ENCODE results near the gene CDK5RAP3.

- no peak for TF ChIP-seq CTCF (IDR thresholded peaks at IDR 0.05)
- no peak for TF ChIP-seq POLR2A (IDR thresholded peaks at IDR 0.05)
Measured at GRCh38 chr17:48014595-48015111, 43.7 kb downstream of the CDK5RAP3 start.

Data from lower leg skin (tissue), 3 donors.